Thyroid gland (tissue), 4 donors: Measurements from ENCODE around the gene GCNT2. TPM values are rescaled to one million over a fixed set of nuclear protein-coding genes. Genes with fewer than 3 reads are reported as not detected.

Source experiments
- DNase-seq, 2 donors: peaks; one replicate each; pipeline ENCODE4 v3.0.0-alpha.2; 2019
- H3K27ac ChIP-seq, 3 donors: fragments of 200-600 bp; sonication (generic); 1 replicate in 2 of 3; 2 replicates in 1 of 3; pipeline ENCODE4 v1.5.1; 2016 to 2019; ENCODE audit warnings: mild to moderate bottlenecking in 1 of 3, moderate library complexity in 1 of 3
- H3K27me3 ChIP-seq: fragments of 200-600 bp; sonication (generic); one replicate; pipeline ENCODE4 v1.5.1; 2019
- H3K36me3 ChIP-seq, 2 donors: fragments of 200-600 bp; sonication (generic); one replicate each; pipeline ENCODE4 v1.5.1; 2016 to 2019
- H3K4me1 ChIP-seq, 2 donors: fragments of 200-600 bp; sonication (generic); one replicate each; pipeline ENCODE4 v1.5.1; 2017 to 2019
- H3K4me3 ChIP-seq, 3 donors: fragments of 200-600 bp; sonication (generic); replicated peaks in 1 of 3; 1 replicate in 2 of 3; 2 replicates in 1 of 3; pipeline ENCODE4 v1.5.1; 2016; ENCODE audit warnings: mild to moderate bottlenecking in 1 of 3
- H3K9me3 ChIP-seq: fragments of 200-600 bp; sonication (generic); one replicate; pipeline ENCODE4 v1.5.1; 2017
- POLR2A ChIP-seq, 2 donors: fragments of 450-650 bp; IDR thresholded peaks; one replicate each; pipeline ENCODE4 v1.6.1; 2017; ENCODE audit warnings: antibody characterized with exemption in 2 of 2, mild to moderate bottlenecking in 2 of 2, moderate library complexity in 1 of 2
- WGBS, 2 donors: methylation state at CpG; one replicate each; pipeline ENCODE4 v1.1.5; 2017; 5-methylcytosine and 5-hydroxymethylcytosine counted together
- intact Hi-C: fragments of 100-400 bp; cut with DNase I; formaldehyde crosslinking; loops from one replicate; pipeline ENCODE4 v1.15.1; 2023
- total RNA-seq, 4 donors: library from RNA; depleted of rRNA; stranded (reverse); fragments of >200 nt; gene quantifications; one replicate each; pipeline ENCODE4 v1.2.3, GENCODE V29; 2016
- TF ChIP-seq, protein P1 (sequence below), 6 experiments: fragments of 200-600 bp in 3 of 6; fragments of 450-650 bp in 3 of 6; sonication (generic) in 3 of 6; IDR thresholded peaks; one replicate each; pipeline ENCODE4 v1.5.1; 2016 to 2019; ENCODE audit warnings: antibody characterized with exemption in 6 of 6, mild to moderate bottlenecking in 2 of 6, inconsistent platforms in 1 of 6, moderate library complexity in 1 of 6

Gene GCNT2
- total RNA-seq, 4 donors from 2014 or later: 4.0 to 9.8 (median 8.0) TPM

DNA sequence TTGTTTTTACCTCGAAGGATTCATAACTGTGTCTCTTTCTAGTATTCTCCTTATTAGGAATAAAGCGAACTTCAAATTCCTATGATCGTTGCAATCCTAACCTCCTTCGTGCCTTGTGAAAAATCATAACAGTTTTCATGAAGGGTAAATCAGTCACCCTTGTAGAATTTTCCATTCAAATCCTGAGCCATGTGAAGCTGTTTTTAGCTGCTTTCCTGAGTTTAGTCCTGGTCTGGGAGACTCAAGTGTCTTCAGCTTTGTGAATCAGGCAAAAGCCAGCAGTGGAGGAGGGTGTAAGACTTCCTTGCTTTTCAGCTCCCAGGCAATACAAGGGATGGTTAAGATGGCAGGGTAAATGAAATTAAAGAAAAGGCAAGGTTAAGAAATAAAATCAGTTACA lies 24.3 kb downstream of the GCNT2 start:
- intact Hi-C loops: no loop called here
- H3K36me3 ChIP-seq: no peaks in the 10 kb centered on the region
- TF ChIP-seq, protein P1, sequence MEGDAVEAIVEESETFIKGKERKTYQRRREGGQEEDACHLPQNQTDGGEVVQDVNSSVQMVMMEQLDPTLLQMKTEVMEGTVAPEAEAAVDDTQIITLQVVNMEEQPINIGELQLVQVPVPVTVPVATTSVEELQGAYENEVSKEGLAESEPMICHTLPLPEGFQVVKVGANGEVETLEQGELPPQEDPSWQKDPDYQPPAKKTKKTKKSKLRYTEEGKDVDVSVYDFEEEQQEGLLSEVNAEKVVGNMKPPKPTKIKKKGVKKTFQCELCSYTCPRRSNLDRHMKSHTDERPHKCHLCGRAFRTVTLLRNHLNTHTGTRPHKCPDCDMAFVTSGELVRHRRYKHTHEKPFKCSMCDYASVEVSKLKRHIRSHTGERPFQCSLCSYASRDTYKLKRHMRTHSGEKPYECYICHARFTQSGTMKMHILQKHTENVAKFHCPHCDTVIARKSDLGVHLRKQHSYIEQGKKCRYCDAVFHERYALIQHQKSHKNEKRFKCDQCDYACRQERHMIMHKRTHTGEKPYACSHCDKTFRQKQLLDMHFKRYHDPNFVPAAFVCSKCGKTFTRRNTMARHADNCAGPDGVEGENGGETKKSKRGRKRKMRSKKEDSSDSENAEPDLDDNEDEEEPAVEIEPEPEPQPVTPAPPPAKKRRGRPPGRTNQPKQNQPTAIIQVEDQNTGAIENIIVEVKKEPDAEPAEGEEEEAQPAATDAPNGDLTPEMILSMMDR (IDR thresholded peaks at IDR 0.05): no peak
- no peak for TF ChIP-seq POLR2A (IDR thresholded peaks at IDR 0.05)
- H3K9me3 ChIP-seq: no peaks in the 10 kb centered on the region
- no peak for DNase-seq
- H3K27ac ChIP-seq: no peak overlapping the region
- H3K4me3 ChIP-seq: no peak overlapping the region
- 47 to 66% methylated on average over 4 of the region's 4 CpGs for WGBS, 2 donors
- H3K4me1 ChIP-seq: no peaks in the 10 kb centered on the region
- no peaks in the 10 kb centered on the region for H3K27me3 ChIP-seq

DNA sequence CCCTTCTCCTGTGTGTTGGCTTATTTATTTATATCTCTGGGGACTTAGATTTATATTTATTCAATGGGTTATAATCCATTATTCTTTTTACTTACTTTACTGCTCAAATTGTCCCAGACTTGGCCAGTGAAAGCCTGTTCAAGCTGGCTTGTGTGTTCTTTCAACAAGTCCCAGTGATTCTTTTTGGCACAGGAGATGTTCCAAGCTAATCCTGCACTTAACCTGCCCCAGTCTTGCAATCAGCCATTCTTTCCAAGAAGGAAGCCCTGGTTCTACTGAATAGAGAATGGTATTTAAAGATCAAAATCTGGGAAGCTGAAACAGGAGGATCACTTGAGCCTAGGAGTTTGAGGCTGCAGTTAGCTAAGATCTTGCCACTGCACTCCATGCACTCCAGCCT lies 26.7 kb downstream of the GCNT2 start:
- TF ChIP-seq POLR2A (IDR thresholded peaks at IDR 0.05): no peak
- TF ChIP-seq, protein P1 (IDR thresholded peaks at IDR 0.05): no peak
- DNase-seq: no peak
- Histone ChIP-seq H3K4me3 (no peak overlapping the region), H3K27ac (no peak overlapping the region), H3K4me1 (no peaks in the 10 kb centered on the region), H3K36me3 (no peaks in the 10 kb centered on the region), H3K9me3 (no peaks in the 10 kb centered on the region), H3K27me3 (no peaks in the 10 kb centered on the region)
- intact Hi-C loops: no loop called here

DNA sequence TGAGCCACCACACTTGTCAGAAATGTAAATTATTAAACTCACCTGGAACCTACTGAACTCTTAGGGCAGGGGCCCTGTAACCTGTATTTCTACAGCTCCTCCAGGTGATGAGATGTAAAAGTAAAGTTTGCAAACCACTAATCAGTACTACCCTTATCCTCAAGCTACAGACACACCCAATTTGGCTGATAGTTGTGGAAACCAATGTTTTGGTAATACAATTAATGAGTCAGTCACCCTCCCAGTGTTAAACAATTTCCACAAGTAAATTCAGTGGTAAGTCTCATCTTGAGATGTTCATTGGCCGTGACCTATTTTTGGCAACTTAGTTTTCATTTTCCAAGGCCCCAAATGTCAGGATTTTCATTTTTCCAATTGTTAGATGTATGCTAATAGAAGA lies 29.6 kb downstream of the GCNT2 start:
- peaks cover 0 to 5% of the 10 kb centered on the region in 2 donors for H3K4me1 ChIP-seq
- H3K36me3 ChIP-seq: no peaks in the 10 kb centered on the region
- H3K27ac ChIP-seq: no peak overlapping the region
- TF ChIP-seq, protein P1 (IDR thresholded peaks at IDR 0.05): no peak
- no peak for TF ChIP-seq POLR2A (IDR thresholded peaks at IDR 0.05)
- 93 to 100% methylated on average over 1 of the region's 1 CpG for WGBS, 2 donors
- no peak for DNase-seq
- no peak overlapping the region for H3K4me3 ChIP-seq
- intact Hi-C loops: no loop called here
- no peaks in the 10 kb centered on the region for H3K9me3 ChIP-seq
- no peaks in the 10 kb centered on the region for H3K27me3 ChIP-seq

DNA sequence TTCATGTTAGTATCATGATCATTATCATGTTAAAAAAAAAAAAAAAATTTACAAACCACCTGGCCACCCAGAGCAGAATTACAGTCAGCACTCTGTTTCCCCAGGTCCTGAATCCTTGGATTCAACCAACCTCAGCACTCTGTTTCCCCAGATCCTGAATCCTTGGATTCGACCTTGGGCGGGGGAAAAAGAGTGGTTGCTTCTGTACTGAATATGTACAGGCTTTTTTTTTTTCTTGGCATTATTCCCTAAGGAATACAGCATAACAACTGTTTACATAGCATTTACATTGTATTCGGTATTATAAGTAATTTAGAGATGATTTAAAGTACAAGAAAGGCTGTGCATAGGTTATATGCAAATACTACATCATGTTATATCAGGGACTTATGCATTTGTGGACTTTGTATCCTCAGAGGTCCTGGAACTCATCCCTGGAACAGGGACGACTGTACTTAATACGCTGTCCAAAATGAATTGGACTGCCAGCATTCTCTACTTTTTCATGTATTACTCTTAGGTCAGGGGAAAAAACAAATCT lies 31.2 kb downstream of the GCNT2 start:
- no peak overlapping the region for H3K27ac ChIP-seq
- H3K27me3 ChIP-seq: no peaks in the 10 kb centered on the region
- WGBS, 2 donors: 84 to 90% methylated on average over 5 of the region's 5 CpGs
- no peaks in the 10 kb centered on the region for H3K9me3 ChIP-seq
- no peaks in the 10 kb centered on the region for H3K36me3 ChIP-seq
- peaks cover 13 to 17% of the 10 kb centered on the region in 2 donors for H3K4me1 ChIP-seq
- H3K4me3 ChIP-seq: no peak overlapping the region
- DNase-seq: no peak
- intact Hi-C loops: no loop called here
- TF ChIP-seq POLR2A (IDR thresholded peaks at IDR 0.05): no peak
- TF ChIP-seq, protein P1 (IDR thresholded peaks at IDR 0.05): no peak

DNA sequence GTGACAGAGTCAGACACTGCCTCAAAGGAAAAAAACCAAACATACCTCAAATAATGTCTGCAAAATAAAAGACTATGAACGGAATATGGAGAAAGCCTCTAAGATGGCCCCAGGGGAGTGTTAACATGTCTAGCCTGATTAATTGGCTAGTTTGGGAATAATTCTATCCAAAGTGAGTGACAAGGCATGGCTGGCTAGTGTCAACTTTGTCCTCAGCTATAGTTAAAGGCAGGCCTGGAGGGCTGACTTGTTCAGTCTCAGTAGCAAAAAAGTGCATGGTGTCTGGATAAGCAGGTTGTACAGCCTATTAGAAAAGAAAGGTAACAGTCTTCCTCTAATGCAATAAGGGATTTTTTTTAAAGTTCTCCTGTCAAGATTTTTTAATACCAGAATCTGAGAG lies 32.7 kb downstream of the GCNT2 start:
- H3K27ac ChIP-seq: no peak overlapping the region
- peaks cover 17 to 21% of the 10 kb centered on the region in 2 donors for H3K4me1 ChIP-seq
- no peaks in the 10 kb centered on the region for H3K36me3 ChIP-seq
- intact Hi-C loops: no loop called here
- no peak overlapping the region for H3K4me3 ChIP-seq
- TF ChIP-seq POLR2A (IDR thresholded peaks at IDR 0.05): no peak
- H3K27me3 ChIP-seq: no peaks in the 10 kb centered on the region
- no peaks in the 10 kb centered on the region for H3K9me3 ChIP-seq
- DNase-seq: no peak
- WGBS, 2 donors: 92 to 93% methylated on average over 1 of the region's 1 CpG

DNA sequence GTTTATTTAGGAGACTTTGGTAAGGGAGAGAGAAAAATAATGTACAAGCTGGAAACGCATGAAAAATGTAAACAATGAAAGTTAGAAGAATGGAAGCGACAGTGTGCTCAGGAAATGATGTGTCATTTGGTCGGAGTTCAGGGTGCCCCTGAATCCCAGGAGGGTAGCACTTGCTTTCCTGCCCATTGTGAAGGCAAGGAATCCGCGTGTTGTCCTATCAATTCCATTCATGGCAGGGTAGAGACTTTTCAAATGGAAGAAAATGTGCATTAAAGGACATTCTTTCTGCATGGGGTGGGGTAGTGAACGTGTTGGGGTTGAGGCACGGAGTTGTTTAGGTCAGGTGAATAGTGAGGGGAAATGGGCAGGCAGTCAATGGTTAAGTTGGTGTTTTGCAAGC lies 33.7 kb downstream of the GCNT2 start:
- H3K27ac ChIP-seq: no peak overlapping the region
- 68 to 76% methylated on average over 7 of the region's 7 CpGs for WGBS, 2 donors

More for the DNA sequence above, 33.7 kb downstream of the GCNT2 start:
- no peak for DNase-seq
- Histone ChIP-seq H3K9me3 (no peaks in the 10 kb centered on the region), H3K4me3 (no peak overlapping the region), H3K4me1 (peaks cover 24 to 26% of the 10 kb centered on the region in 2 donors), H3K27me3 (no peaks in the 10 kb centered on the region), H3K36me3 (no peaks in the 10 kb centered on the region)
- intact Hi-C loops: no loop called here
- TF ChIP-seq POLR2A (IDR thresholded peaks at IDR 0.05): no peak
- TF ChIP-seq, protein P1 (IDR thresholded peaks at IDR 0.05): no peak
